Measurements from ENCODE around the gene EIF4G3. TPM values are rescaled to one million over a fixed set of nuclear protein-coding genes. Genes with fewer than 3 reads are reported as not detected.

The EIF4G3 gene
- polyA plus RNA-seq, 4 donors, result 10.8 to 32.1 (median 20.1) TPM

DNA sequence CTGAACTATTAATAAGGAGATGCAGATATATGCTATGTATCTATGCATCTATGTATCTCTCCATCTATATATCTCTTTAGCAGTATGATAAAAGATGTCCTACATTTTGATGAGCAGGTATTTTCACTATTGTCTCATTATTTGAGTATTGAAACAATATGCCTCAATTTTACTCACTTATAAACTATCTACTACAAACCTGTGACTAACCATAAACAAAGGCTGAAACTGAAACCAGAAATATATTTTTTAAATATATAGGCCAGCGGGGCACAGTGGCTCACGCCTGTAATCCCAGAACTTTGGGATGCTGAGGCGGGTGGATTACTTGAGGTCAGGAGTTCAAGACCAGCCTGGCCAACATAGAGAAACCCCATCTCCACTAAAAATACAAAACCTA, 22.0 kb downstream of the EIF4G3 start:
- Histone ChIP-seq H3K9me3 (ENCODE audit: control insufficient read depth in 2 of 2, insufficient read depth in 1 of 2, low read depth in 1 of 2, low read length in 1 of 2) (no peaks in the 10 kb centered on the region), H3K4me1 (ENCODE audit: control insufficient read depth in 3 of 3, insufficient read depth in 2 of 3, low read depth in 1 of 3, low read length in 2 of 3) (peaks cover 0 to under 1% (median under 1%) of the 10 kb centered on the region in 3 donors), H3K36me3 (ENCODE audit: control insufficient read depth in 3 of 3, insufficient read depth in 2 of 3, low read depth in 1 of 3, low read length in 3 of 3) (peaks cover 0 to 18% (median 0%) of the 10 kb centered on the region in 3 donors), H3K27ac (ENCODE audit: low read depth in 1 of 3, low read length in 2 of 3) (no peak overlapping the region), H3K27me3 (ENCODE audit: control insufficient read depth in 3 of 3, insufficient read depth in 3 of 3, low read length in 3 of 3) (no peaks in the 10 kb centered on the region), H3K4me3 (ENCODE audit: low read depth in 1 of 3, low read length in 3 of 3) (no peak overlapping the region)
- WGBS, 3 donors, result 65 to 88% (median 76%) methylated on average over 3 of the region's 3 CpGs
- no peak for DNase-seq
- FAIRE-seq, result no peak

DNA sequence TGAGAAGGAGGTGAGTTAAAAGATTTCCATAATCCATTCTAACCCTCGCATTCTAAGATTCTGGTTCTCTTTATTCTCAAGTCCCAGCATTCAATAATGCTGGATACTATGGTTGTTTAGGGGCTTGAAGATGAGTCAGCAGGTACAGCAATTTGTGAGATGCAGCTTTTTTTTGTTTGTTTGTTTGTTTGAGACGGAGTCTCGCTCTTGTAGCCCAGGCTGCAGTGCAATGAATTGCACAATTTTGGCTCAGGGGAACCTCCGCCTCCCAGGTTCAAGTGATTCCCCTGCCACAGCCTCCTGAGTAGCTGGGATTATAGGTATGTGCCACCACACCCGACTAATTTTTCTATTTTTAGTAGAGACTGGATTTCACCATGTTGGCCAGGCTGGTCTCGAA, 23.3 kb downstream of the EIF4G3 start:
- Histone ChIP-seq H3K4me1 (ENCODE audit: control insufficient read depth in 3 of 3, insufficient read depth in 2 of 3, low read depth in 1 of 3, low read length in 2 of 3) (peaks cover 0 to 5% (median 4%) of the 10 kb centered on the region in 3 donors), H3K27ac (ENCODE audit: low read depth in 1 of 3, low read length in 2 of 3) (no peak overlapping the region), H3K36me3 (ENCODE audit: control insufficient read depth in 3 of 3, insufficient read depth in 2 of 3, low read depth in 1 of 3, low read length in 3 of 3) (peaks cover 0 to 15% (median 0%) of the 10 kb centered on the region in 3 donors), H3K9me3 (ENCODE audit: control insufficient read depth in 2 of 2, insufficient read depth in 1 of 2, low read depth in 1 of 2, low read length in 1 of 2) (no peaks in the 10 kb centered on the region), H3K4me3 (ENCODE audit: low read depth in 1 of 3, low read length in 3 of 3) (no peak overlapping the region), H3K27me3 (ENCODE audit: control insufficient read depth in 3 of 3, insufficient read depth in 3 of 3, low read length in 3 of 3) (no peaks in the 10 kb centered on the region)
- FAIRE-seq (no peak), DNase-seq (no peak)
- WGBS, 3 donors, result 91 to 95% (median 93%) methylated on average over 6 of the region's 6 CpGs

DNA sequence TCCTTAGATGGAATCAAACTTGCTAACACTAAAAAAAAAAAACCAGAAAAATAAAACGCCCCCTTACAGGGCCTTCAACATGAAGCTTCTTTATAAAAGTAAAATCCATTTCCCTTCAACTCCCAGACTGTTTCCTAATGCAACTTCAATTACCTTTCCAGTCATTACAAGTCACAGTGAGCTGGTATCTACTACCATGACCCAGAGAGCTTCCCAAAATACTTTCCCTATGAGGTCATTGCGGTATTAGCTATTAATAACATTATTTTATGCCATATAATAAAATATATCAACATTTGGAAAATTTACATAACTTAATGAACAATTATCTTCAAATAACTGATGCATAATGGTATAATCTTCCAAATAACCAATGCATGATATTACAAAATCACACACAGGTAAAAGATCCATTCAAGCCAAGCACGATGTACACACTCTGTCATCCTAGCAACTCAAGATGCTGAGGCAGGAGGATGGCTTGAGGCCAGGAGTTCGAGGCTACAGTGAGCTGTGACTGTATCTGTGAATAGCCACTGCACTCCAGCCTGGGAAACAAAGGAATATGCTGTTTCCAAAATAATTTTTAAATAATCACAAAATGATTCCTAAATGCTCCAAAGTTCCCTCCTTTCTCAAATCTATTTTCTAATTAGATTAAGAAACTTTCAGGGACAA, 24.1 kb downstream of the EIF4G3 start:
- no peak for FAIRE-seq
- Histone ChIP-seq H3K9me3 (ENCODE audit: control insufficient read depth in 2 of 2, insufficient read depth in 1 of 2, low read depth in 1 of 2, low read length in 1 of 2) (no peaks in the 10 kb centered on the region), H3K36me3 (ENCODE audit: control insufficient read depth in 3 of 3, insufficient read depth in 2 of 3, low read depth in 1 of 3, low read length in 3 of 3) (peaks cover 0 to 15% (median 0%) of the 10 kb centered on the region in 3 donors), H3K4me1 (ENCODE audit: control insufficient read depth in 3 of 3, insufficient read depth in 2 of 3, low read depth in 1 of 3, low read length in 2 of 3) (peaks cover 0 to 5% (median 4%) of the 10 kb centered on the region in 3 donors), H3K27ac (ENCODE audit: low read depth in 1 of 3, low read length in 2 of 3) (no peak overlapping the region), H3K4me3 (ENCODE audit: low read depth in 1 of 3, low read length in 3 of 3) (no peak overlapping the region), H3K27me3 (ENCODE audit: control insufficient read depth in 3 of 3, insufficient read depth in 3 of 3, low read length in 3 of 3) (no peaks in the 10 kb centered on the region)
- DNase-seq, result no peak
- 79 to 84% (median 83%) methylated on average over 4 of the region's 4 CpGs for WGBS, 3 donors

DNA sequence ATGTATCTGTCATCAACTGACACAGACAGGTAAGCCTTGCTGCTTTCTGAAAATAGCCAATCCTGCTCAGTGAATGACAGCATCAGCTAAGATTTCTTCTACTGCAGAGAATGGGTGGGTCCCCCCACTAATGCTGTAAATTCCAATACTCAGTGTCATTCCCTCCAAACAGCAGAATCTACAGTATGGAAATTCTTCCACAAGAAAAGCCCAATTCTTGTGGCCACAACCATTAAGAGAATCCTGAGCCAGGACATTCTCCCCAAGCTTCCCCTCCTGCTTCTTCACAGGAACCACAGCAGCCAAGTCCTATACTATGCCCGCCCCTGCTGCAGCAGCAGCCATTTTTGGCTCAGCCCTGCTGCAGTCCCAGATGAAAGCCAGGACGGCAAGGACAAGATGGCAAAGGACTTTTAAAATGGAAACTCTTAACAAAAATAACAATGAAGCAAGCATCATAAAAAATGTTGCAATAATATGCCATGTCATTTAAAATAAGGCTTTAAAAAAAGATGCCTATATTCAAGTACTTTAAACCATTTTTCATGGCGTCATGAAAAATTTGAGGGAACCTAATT, 26.8 kb downstream of the EIF4G3 start:
- Histone ChIP-seq H3K4me1 (ENCODE audit: control insufficient read depth in 3 of 3, insufficient read depth in 2 of 3, low read depth in 1 of 3, low read length in 2 of 3) (peaks cover 0 to 5% (median 4%) of the 10 kb centered on the region in 3 donors), H3K36me3 (ENCODE audit: control insufficient read depth in 3 of 3, insufficient read depth in 2 of 3, low read depth in 1 of 3, low read length in 3 of 3) (peaks cover 0 to 30% (median 0%) of the 10 kb centered on the region in 3 donors), H3K27ac (ENCODE audit: low read depth in 1 of 3, low read length in 2 of 3) (peak overlapping the region in 2 of 3 donors; percentile 8 to 13), H3K4me3 (ENCODE audit: low read depth in 1 of 3, low read length in 3 of 3) (no peak overlapping the region), H3K27me3 (ENCODE audit: control insufficient read depth in 3 of 3, insufficient read depth in 3 of 3, low read length in 3 of 3) (no peaks in the 10 kb centered on the region), H3K9me3 (ENCODE audit: control insufficient read depth in 2 of 2, insufficient read depth in 1 of 2, low read depth in 1 of 2, low read length in 1 of 2) (no peaks in the 10 kb centered on the region)
- 68 to 87% (median 86%) methylated on average over 3 of the region's 3 CpGs for WGBS, 3 donors
- FAIRE-seq (no peak), DNase-seq (peak in 1 of 2 donors; percentile 43)

DNA sequence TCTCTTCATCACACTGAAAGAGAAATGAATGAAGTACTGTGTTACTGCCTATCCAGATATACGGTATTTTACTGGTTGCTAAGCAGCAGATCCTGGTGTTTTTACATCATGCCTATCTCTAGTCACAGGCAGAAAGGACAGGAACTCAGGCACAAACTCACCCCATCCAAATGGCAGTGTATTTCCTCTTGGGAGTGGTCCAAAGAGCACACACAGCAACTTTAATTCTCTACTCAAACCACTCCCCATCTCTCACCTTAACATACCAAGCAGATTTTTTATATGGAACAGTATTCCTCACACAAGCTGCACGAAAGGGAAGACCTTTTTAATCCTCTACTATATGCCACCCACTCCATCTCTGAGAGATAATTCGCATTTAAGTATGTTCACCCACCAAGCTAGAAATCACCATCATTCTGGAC, 27.3 kb downstream of the EIF4G3 start:
- Histone ChIP-seq H3K27me3 (ENCODE audit: control insufficient read depth in 3 of 3, insufficient read depth in 3 of 3, low read length in 3 of 3) (no peaks in the 10 kb centered on the region), H3K27ac (ENCODE audit: low read depth in 1 of 3, low read length in 2 of 3) (peak overlapping the region in 2 of 3 donors; percentile 8 to 13), H3K4me3 (ENCODE audit: low read depth in 1 of 3, low read length in 3 of 3) (no peak overlapping the region), H3K36me3 (ENCODE audit: control insufficient read depth in 3 of 3, insufficient read depth in 2 of 3, low read depth in 1 of 3, low read length in 3 of 3) (peaks cover 0 to 29% (median 0%) of the 10 kb centered on the region in 3 donors), H3K4me1 (ENCODE audit: control insufficient read depth in 3 of 3, insufficient read depth in 2 of 3, low read depth in 1 of 3, low read length in 2 of 3) (peaks cover 0 to 5% (median 4%) of the 10 kb centered on the region in 3 donors), H3K9me3 (ENCODE audit: control insufficient read depth in 2 of 2, insufficient read depth in 1 of 2, low read depth in 1 of 2, low read length in 1 of 2) (no peaks in the 10 kb centered on the region)
- FAIRE-seq (no peak), DNase-seq (peak; percentile 45 to 63)
- WGBS, 3 donors, result 35 to 49% (median 43%) methylated on average over 3 of the region's 3 CpGs

DNA sequence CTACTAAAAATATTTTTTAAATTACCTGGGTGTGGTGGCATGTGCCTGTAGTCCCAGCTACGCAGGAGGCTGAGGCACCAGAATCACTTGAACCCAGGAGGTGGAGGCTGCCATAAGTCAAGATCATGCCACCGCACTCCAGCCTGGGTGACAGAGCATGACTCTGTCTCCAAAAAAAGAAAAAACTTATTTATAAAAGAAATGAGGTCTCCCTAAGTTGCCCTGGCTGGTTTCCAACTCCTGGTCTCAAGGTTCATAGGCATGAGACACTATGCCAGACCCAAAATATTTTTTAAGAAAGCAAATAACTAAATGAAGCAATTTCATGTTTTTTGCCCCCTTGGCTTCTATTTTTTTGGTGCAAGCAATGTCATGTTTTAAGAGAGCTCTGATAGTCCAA, 32.9 kb downstream of the EIF4G3 start:
- no peak overlapping the region for H3K4me3 ChIP-seq (ENCODE audit: low read depth in 1 of 3, low read length in 3 of 3)
- no peaks in the 10 kb centered on the region for H3K4me1 ChIP-seq (ENCODE audit: control insufficient read depth in 3 of 3, insufficient read depth in 2 of 3, low read depth in 1 of 3, low read length in 2 of 3)
- peaks cover 0 to 42% (median 0%) of the 10 kb centered on the region in 3 donors for H3K36me3 ChIP-seq (ENCODE audit: control insufficient read depth in 3 of 3, insufficient read depth in 2 of 3, low read depth in 1 of 3, low read length in 3 of 3)
- no peaks in the 10 kb centered on the region for H3K9me3 ChIP-seq (ENCODE audit: control insufficient read depth in 2 of 2, insufficient read depth in 1 of 2, low read depth in 1 of 2, low read length in 1 of 2)
- H3K27me3 ChIP-seq (ENCODE audit: control insufficient read depth in 3 of 3, insufficient read depth in 3 of 3, low read length in 3 of 3), result no peaks in the 10 kb centered on the region
- no peak for FAIRE-seq
- WGBS, 3 donors, result 93 to 98% (median 95%) methylated on average over 2 of the region's 2 CpGs
- no peak for DNase-seq
- no peak overlapping the region for H3K27ac ChIP-seq (ENCODE audit: low read depth in 1 of 3, low read length in 2 of 3)

DNA sequence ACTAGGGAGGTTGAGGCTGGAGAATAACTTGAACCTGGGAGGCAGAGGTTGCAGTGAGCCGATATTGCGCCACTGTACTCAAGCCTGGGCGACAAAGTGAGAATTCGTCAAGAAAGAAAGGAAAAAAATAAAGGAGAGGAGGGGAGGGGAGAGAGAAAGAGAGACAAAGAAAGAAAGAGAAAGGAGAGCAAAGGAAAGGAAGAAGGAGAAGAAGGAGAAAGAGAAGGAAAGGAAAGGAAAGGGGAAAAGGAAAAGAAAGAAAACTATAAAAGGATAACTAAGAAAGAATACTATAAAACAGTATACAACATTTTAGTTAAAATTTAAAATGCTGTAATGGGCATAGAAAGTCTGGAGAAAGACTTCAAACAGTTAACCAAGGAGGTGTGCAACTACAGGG, 33.6 kb downstream of the EIF4G3 start:
- Histone ChIP-seq H3K27ac (ENCODE audit: low read depth in 1 of 3, low read length in 2 of 3) (no peak overlapping the region), H3K4me3 (ENCODE audit: low read depth in 1 of 3, low read length in 3 of 3) (no peak overlapping the region), H3K27me3 (ENCODE audit: control insufficient read depth in 3 of 3, insufficient read depth in 3 of 3, low read length in 3 of 3) (no peaks in the 10 kb centered on the region), H3K4me1 (ENCODE audit: control insufficient read depth in 3 of 3, insufficient read depth in 2 of 3, low read depth in 1 of 3, low read length in 2 of 3) (no peaks in the 10 kb centered on the region), H3K36me3 (ENCODE audit: control insufficient read depth in 3 of 3, insufficient read depth in 2 of 3, low read depth in 1 of 3, low read length in 3 of 3) (peaks cover 0 to 40% (median 2%) of the 10 kb centered on the region in 3 donors), H3K9me3 (ENCODE audit: control insufficient read depth in 2 of 2, insufficient read depth in 1 of 2, low read depth in 1 of 2, low read length in 1 of 2) (no peaks in the 10 kb centered on the region)
- DNase-seq (no peak), FAIRE-seq (no peak)
- WGBS, 3 donors, result 97 to 99% (median 98%) methylated on average over 4 of the region's 4 CpGs

DNA sequence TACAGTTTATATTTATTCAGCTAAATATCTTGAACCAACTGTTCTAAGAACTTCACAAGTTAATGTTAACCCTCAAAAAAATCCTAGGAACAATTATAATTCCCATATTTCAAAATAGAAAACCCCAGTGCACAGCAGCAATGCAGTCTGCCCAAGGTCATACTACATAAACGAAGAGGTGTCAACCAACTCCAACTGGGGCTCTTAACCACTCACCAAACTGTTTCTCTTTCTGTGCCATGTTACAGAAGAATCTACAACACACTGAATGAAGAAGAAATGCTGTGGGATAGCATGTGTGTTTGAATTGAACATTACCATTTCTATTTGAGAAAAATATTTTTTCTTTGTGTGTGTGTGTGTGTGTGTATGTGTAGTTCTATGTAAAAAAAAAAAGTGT, 35.7 kb downstream of the EIF4G3 start:
- Histone ChIP-seq H3K4me1 (ENCODE audit: control insufficient read depth in 3 of 3, insufficient read depth in 2 of 3, low read depth in 1 of 3, low read length in 2 of 3) (no peaks in the 10 kb centered on the region), H3K4me3 (ENCODE audit: low read depth in 1 of 3, low read length in 3 of 3) (no peak overlapping the region), H3K36me3 (ENCODE audit: control insufficient read depth in 3 of 3, insufficient read depth in 2 of 3, low read depth in 1 of 3, low read length in 3 of 3) (peaks cover 2 to 32% (median 5%) of the 10 kb centered on the region in 3 donors), H3K27ac (ENCODE audit: low read depth in 1 of 3, low read length in 2 of 3) (no peak overlapping the region), H3K9me3 (ENCODE audit: control insufficient read depth in 2 of 2, insufficient read depth in 1 of 2, low read depth in 1 of 2, low read length in 1 of 2) (no peaks in the 10 kb centered on the region), H3K27me3 (ENCODE audit: control insufficient read depth in 3 of 3, insufficient read depth in 3 of 3, low read length in 3 of 3) (no peaks in the 10 kb centered on the region)
- FAIRE-seq (peak; percentile 36), DNase-seq (no peak)
- WGBS, 3 donors, result 70 to 82% (median 79%) methylated on average over 1 of the region's 1 CpG

Measured in small intestine (tissue), 7 donors.